IMR-90 (cell line): ENCODE measurements around the gene ELP4. TPM values are rescaled to one million over a fixed set of nuclear protein-coding genes. Genes with fewer than 3 reads are reported as not detected.

ENCODE experiments used
- ATAC-seq: fragments of 200-7000 bp; cut with Tn5 transposase; 2 replicates; pipeline ENCODE4 v1.9.1; 2020; ENCODE audit warnings: low read depth, mild to moderate bottlenecking, moderate library complexity
- BruUV-seq: library from RNA; stranded (reverse); fragments of 400-500 nt; replicated peaks from 2 replicates; lab custom pipeline; 2021; lab: Mats Ljungman, UMichigan
- CTCF ChIA-PET: fragments of 300-600 bp; formaldehyde crosslinking; extraction: SDS; loops from one replicate; lab custom pipeline; 2021; ENCODE audit warnings: antibody characterized with exemption; lab: Yijun Ruan, JAX
- POLR2A ChIA-PET: fragments of 300-600 bp; sonication (Branson Sonifier 250); formaldehyde crosslinking; loops from one replicate; lab custom pipeline; 2022; ENCODE audit warnings: antibody characterized with exemption; ENCODE audit not compliant: unreplicated experiment; lab: Charles Lee
- DNase-seq: peaks from one replicate; pipeline ENCODE4 v3.0.0; 2013
- H2AFZ ChIP-seq: replicated peaks from 2 replicates; pipeline ENCODE3; 2013; ENCODE audit warnings: low read length, mild to moderate bottlenecking; ENCODE audit not compliant: poor library complexity
- H2AK5ac ChIP-seq: 2 replicates; pipeline ENCODE4 v1.6.1; 2013; ENCODE audit warnings: low read depth, low read length, inconsistent platforms
- H2AK9ac ChIP-seq: replicated peaks from 2 replicates; pipeline ENCODE3; 2013; ENCODE audit warnings: mild to moderate bottlenecking, low read depth, low read length, moderate library complexity; ENCODE audit not compliant: poor library complexity
- H2BK120ac ChIP-seq: 2 replicates; pipeline ENCODE4 v1.6.1; 2013; ENCODE audit warnings: low read depth, low read length, inconsistent platforms
- H2BK15ac ChIP-seq: 3 replicates; pipeline ENCODE4 v1.6.1; 2013; ENCODE audit warnings: low read depth, low read length, inconsistent platforms
- H2BK20ac ChIP-seq: 2 replicates; pipeline ENCODE4 v1.6.1; 2013; ENCODE audit warnings: low read depth, mild to moderate bottlenecking, inconsistent platforms, low read length, moderate library complexity
- H2BK5ac ChIP-seq: 2 replicates; pipeline ENCODE4 v1.6.1; 2013; ENCODE audit warnings: mild to moderate bottlenecking, low read depth, low read length, inconsistent platforms; ENCODE audit not compliant: poor library complexity, severe bottlenecking
- H3K14ac ChIP-seq: replicated peaks from 2 replicates; pipeline ENCODE4 v1.6.1; 2013; ENCODE audit warnings: low read depth, low read length, inconsistent platforms
- H3K18ac ChIP-seq: 2 replicates; pipeline ENCODE4 v1.6.1; 2013; ENCODE audit warnings: low read depth, low read length, control low read depth
- H3K23ac ChIP-seq: 2 replicates; pipeline ENCODE4 v1.6.1; 2013; ENCODE audit warnings: low read depth, low read length, inconsistent platforms
- H3K27ac ChIP-seq: 2 replicates; pipeline ENCODE4 v1.5.1; 2013; ENCODE audit warnings: mild to moderate bottlenecking, control low read depth, low read length; ENCODE audit not compliant: insufficient read depth
- H3K27me3 ChIP-seq: 2 replicates; pipeline ENCODE4 v1.6.1; 2013; ENCODE audit warnings: low read length; ENCODE audit not compliant: control insufficient read depth, insufficient read depth
- H3K36me3 ChIP-seq: 2 replicates; pipeline ENCODE4 v1.6.1; 2013; ENCODE audit warnings: low read length, mixed read lengths; ENCODE audit not compliant: control insufficient read depth, insufficient read depth
- H3K4ac ChIP-seq: 2 replicates; pipeline ENCODE4 v1.6.1; 2013; ENCODE audit warnings: low read depth, low read length, inconsistent platforms
- H3K4me1 ChIP-seq: 2 replicates; pipeline ENCODE4 v1.6.1; 2013; ENCODE audit warnings: low read length, mixed read lengths; ENCODE audit not compliant: control insufficient read depth, insufficient read depth
- H3K4me2 ChIP-seq: 2 replicates; pipeline ENCODE4 v1.6.1; 2013; ENCODE audit warnings: low read depth, mild to moderate bottlenecking, control low read depth, low read length, moderate library complexity
- H3K4me3 ChIP-seq: 2 replicates; pipeline ENCODE4 v1.5.1; 2013; ENCODE audit warnings: low read depth, mild to moderate bottlenecking, control low read depth, low read length, moderate library complexity; ENCODE audit not compliant: insufficient read depth
- H3K56ac ChIP-seq: 2 replicates; pipeline ENCODE4 v1.6.1; 2013; ENCODE audit warnings: low read length, inconsistent platforms; ENCODE audit not compliant: insufficient read depth; ENCODE audit errors: extremely low read depth
- H3K79me1 ChIP-seq, 2 experiments: 2 replicates each; pipeline ENCODE4 v1.6.1; 2013; ENCODE audit warnings: low read length in 2 of 2, inconsistent platforms in 1 of 2, low read depth in 1 of 2
- H3K9ac ChIP-seq: 2 replicates; pipeline ENCODE4 v1.6.1; 2013; ENCODE audit warnings: low read depth, low read length, control low read depth
- H3K9me1 ChIP-seq: 2 replicates; pipeline ENCODE4 v1.6.1; 2013; ENCODE audit warnings: low read length, inconsistent platforms; ENCODE audit not compliant: insufficient read depth
- H3K9me3 ChIP-seq: 2 replicates; pipeline ENCODE4 v1.6.1; 2013; ENCODE audit warnings: low read length; ENCODE audit not compliant: control insufficient read depth, insufficient read depth
- H4K20me1 ChIP-seq: 2 replicates; pipeline ENCODE4 v1.6.1; 2013; ENCODE audit warnings: low read length, inconsistent platforms; ENCODE audit not compliant: insufficient read depth
- H4K5ac ChIP-seq: 2 replicates; pipeline ENCODE4 v1.6.1; 2013; ENCODE audit warnings: mild to moderate bottlenecking, low read depth, low read length, control low read depth
- H4K8ac ChIP-seq, 2 experiments: 2 replicates each; pipeline ENCODE4 v1.6.1; 2013; ENCODE audit warnings: low read depth in 2 of 2, low read length in 2 of 2, control low read depth in 1 of 2, inconsistent platforms in 1 of 2
- H4K91ac ChIP-seq: 2 replicates; pipeline ENCODE4 v1.6.1; 2013; ENCODE audit warnings: low read depth, low read length, inconsistent platforms; ENCODE audit not compliant: insufficient read depth
- BHLHE40 ChIP-seq: fragments of 150-350 bp; IDR thresholded peaks from 2 replicates; pipeline ENCODE4 v1.6.1; 2016; ENCODE audit warnings: mild to moderate bottlenecking, low read depth, low read length
- CHD1 ChIP-seq: IDR thresholded peaks from 2 replicates; pipeline ENCODE4 v1.6.1; 2012; ENCODE audit warnings: low read depth, low read length, improper control_type of control experiment
- CTCF ChIP-seq: conservative IDR thresholded peaks from 2 replicates; pipeline ENCODE4 v1.5.1; 2012; ENCODE audit warnings: mild to moderate bottlenecking, low read depth, low read length, improper control_type of control experiment
- FOS ChIP-seq: fragments of 150-350 bp; IDR thresholded peaks from 2 replicates; pipeline ENCODE4 v1.6.1; 2016; ENCODE audit warnings: low read depth, low read length
- MAZ ChIP-seq: IDR thresholded peaks from 2 replicates; pipeline ENCODE4 v1.6.1; 2012; ENCODE audit warnings: low read depth, mild to moderate bottlenecking, low read length, improper control_type of control experiment, moderate library complexity, borderline replicate concordance
- MXI1 ChIP-seq: IDR thresholded peaks from 2 replicates; pipeline ENCODE4 v1.6.1; 2012; ENCODE audit warnings: low read depth, mild to moderate bottlenecking, low read length, moderate library complexity, borderline replicate concordance
- POLR2A ChIP-seq: IDR thresholded peaks from 2 replicates; pipeline ENCODE4 v1.6.1; 2012; ENCODE audit warnings: mild to moderate bottlenecking, low read depth, low read length
- RAD21 ChIP-seq: IDR thresholded peaks from 2 replicates; pipeline ENCODE4 v1.6.1; 2012; ENCODE audit warnings: low read length, improper control_type of control experiment
- RCOR1 ChIP-seq: IDR thresholded peaks from 2 replicates; pipeline ENCODE4 v1.6.1; 2012; ENCODE audit warnings: mild to moderate bottlenecking, low read length, improper control_type of control experiment; ENCODE audit not compliant: insufficient replicate concordance
- RFX5 ChIP-seq: IDR thresholded peaks from 2 replicates; pipeline ENCODE4 v1.8.0; 2012; ENCODE audit warnings: low read depth, mild to moderate bottlenecking, low read length, moderate library complexity
- SMC3 ChIP-seq: fragments of 150-350 bp; IDR thresholded peaks from 2 replicates; pipeline ENCODE4 v1.6.1; 2016; ENCODE audit warnings: low read depth, mild to moderate bottlenecking, antibody characterized with exemption, low read length, moderate library complexity
- WGBS, 2 experiments: methylation state at CpG; one replicate each; pipeline versions ENCODE4 v1.1.5 to v1.1.7; 2013; ENCODE audit warnings: missing lambda C conversion rate in 2 of 2; ENCODE audit not compliant: insufficient read length in 1 of 2; ENCODE audit errors: extremely low coverage in 2 of 2; 5-methylcytosine and 5-hydroxymethylcytosine counted together
- dilution Hi-C: fragments of 300-500 bp; cut with HindIII; formaldehyde crosslinking; loops from one replicate; pipeline ENCODE4 v1.14.3; 2018; ENCODE audit warnings: low sequenced_read_pairs; ENCODE audit not compliant: unreplicated experiment
- in situ Hi-C: fragments of 300-500 bp; cut with MboI; formaldehyde crosslinking; loops from 3 replicates; pipeline ENCODE4 v1.14.3; 2019; ENCODE audit warnings: low sequenced_read_pairs, inconsistent platforms, mixed read lengths
- intact Hi-C: fragments of 100-400 bp; cut with micrococcal nuclease; formaldehyde crosslinking; loops from 2 replicates; pipeline ENCODE4 v1.10.0; 2022
- polyA plus RNA-seq, 3 experiments: library from polyadenylated mRNA; depleted of rRNA; stranded (reverse); fragments of >200 nt; gene quantifications; 2 replicates each; pipeline ENCODE4 v1.2.3, GENCODE V29; 2012; ENCODE audit warnings: low replicate concordance in 1 of 3
- total RNA-seq: library from RNA; depleted of rRNA; stranded (reverse); fragments of >200 nt; gene quantifications from 2 replicates; pipeline ENCODE4 v1.2.3, GENCODE V29; 2012
- TF ChIP-seq, protein P1 (sequence below): fragments of 150-350 bp; IDR thresholded peaks from 2 replicates; pipeline ENCODE4 v1.6.1; 2016; ENCODE audit warnings: low read depth, mild to moderate bottlenecking, low read length, moderate library complexity, borderline replicate concordance

ELP4 gene
- total and polyA plus RNA-seq, 2 of the 4 experiments (the other 2 are of a cell fraction) = 8.4 to 20.4 TPM

DNA sequence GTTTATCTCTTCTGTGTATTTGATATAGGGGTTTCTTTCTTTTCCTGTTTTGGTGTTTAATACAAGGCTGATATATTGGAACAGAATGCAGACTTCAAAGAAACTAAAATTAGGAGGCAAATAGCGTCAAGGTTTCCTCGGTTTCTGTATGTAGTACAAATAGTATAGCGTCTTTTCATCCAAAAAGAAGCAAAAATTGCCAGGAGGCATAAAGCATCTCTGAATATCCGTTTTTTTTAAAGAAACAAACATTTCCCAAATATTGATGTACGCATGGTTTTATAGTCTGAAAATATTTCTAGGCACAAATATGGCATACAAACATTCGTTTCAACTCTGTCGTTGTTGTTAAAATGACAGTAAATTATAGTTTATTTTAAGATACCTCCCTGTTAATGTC, 318.6 kb downstream of the ELP4 start:
- WGBS, 2 experiments = no CpG with 5 or more reads among the region's 7 CpGs
- Histone ChIP-seq H2AK5ac (no peak overlapping the region), H3K9me1 (no peaks in the 10 kb centered on the region; the same call in 1 of the 2 replicates), H3K23ac (no peak overlapping the region), H4K20me1 (no peaks in the 10 kb centered on the region), H4K91ac (no peak overlapping the region), H3K27ac (no peak overlapping the region), H3K9me3 (peaks cover 13% of the 10 kb centered on the region), H2BK20ac (no peak overlapping the region), H2AK9ac (no peak overlapping the region), H4K8ac (no peak overlapping the region), H3K36me3 (no peaks in the 10 kb centered on the region), H2BK120ac (no peak overlapping the region), H3K14ac (no peak overlapping the region), H2BK5ac (no peak overlapping the region), H3K4me3 (no peak overlapping the region), H3K18ac (no peak overlapping the region), H3K56ac (no peak overlapping the region), H3K9ac (no peak overlapping the region), H3K27me3 (peaks cover 77% of the 10 kb centered on the region), H4K5ac (no peak overlapping the region), H2AFZ (no peak overlapping the region), H3K4me2 (no peak overlapping the region), H3K4me1 (peaks cover 8% of the 10 kb centered on the region), H2BK15ac (no peak overlapping the region), H3K79me1 (no peaks in the 10 kb centered on the region), H3K4ac (no peak overlapping the region)
- in situ Hi-C loops (no loop called here), dilution Hi-C loops (no loop called here), intact Hi-C loops (no loop called here)
- CTCF ChIA-PET = no interaction called here
- no peak for DNase-seq
- TF ChIP-seq BHLHE40 = no peak
- TF ChIP-seq RFX5 = no peak
- TF ChIP-seq, protein P1, sequence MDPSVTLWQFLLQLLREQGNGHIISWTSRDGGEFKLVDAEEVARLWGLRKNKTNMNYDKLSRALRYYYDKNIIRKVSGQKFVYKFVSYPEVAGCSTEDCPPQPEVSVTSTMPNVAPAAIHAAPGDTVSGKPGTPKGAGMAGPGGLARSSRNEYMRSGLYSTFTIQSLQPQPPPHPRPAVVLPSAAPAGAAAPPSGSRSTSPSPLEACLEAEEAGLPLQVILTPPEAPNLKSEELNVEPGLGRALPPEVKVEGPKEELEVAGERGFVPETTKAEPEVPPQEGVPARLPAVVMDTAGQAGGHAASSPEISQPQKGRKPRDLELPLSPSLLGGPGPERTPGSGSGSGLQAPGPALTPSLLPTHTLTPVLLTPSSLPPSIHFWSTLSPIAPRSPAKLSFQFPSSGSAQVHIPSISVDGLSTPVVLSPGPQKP = no peak
- no peak for TF ChIP-seq CTCF
- no peak for TF ChIP-seq RCOR1
- TF ChIP-seq RAD21 = no peak
- TF ChIP-seq SMC3 = no peak
- TF ChIP-seq POLR2A = no peak
- no peak for TF ChIP-seq MXI1
- no peak for TF ChIP-seq MAZ
- no peak for TF ChIP-seq FOS
- no peak for TF ChIP-seq CHD1
- no TSS peak for BruUV-seq
- no peak for ATAC-seq
- POLR2A ChIA-PET = no interaction called here
